ENCODE data around the gene ARHGAP42.

ARHGAP42 gene

GRCh38 chr11:100965346-100965745 lies 278.3 kb downstream of the ARHGAP42 start:
- ATAC-seq, result no peak
- TF ChIP-seq CSDC2 (CRISPR knock-in tag; IDR thresholded peaks at IDR 0.05), result no peak
- no peak for TF ChIP-seq GLIS3 (CRISPR knock-in tag; IDR thresholded peaks at IDR 0.05)
- no peak for TF ChIP-seq TCF4 (CRISPR knock-in tag; IDR thresholded peaks at IDR 0.05; ENCODE audit: borderline replicate concordance)
- no peak for TF ChIP-seq ARNTL (CRISPR knock-in tag; IDR thresholded peaks at IDR 0.05; ENCODE audit: borderline replicate concordance, low read depth)

DNA sequence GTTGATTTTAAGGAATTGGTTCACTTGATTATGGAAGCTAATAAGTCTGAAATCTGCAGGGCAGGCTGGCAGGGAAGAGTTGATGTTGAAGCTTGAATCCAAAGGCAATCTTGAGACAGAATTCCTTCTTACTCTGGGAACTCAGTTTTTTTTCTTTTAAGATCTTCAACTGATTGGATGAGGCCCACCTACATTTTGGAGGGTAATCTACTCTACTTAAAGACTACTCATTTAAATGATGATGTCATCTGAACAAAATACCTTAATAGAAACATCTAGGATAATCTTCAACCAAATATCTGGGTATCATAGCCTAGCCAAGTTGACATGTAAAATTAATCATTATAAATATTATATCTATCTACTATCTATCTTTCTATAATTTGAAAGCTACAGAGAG lies 279.3 kb downstream of the ARHGAP42 start:
- TF ChIP-seq TOX (CRISPR knock-in tag; IDR thresholded peaks at IDR 0.05; ENCODE audit: borderline replicate concordance) (no peak), ZFP3 (CRISPR knock-in tag; IDR thresholded peaks at IDR 0.05) (no peak), ZC3H10 (CRISPR knock-in tag; IDR thresholded peaks at IDR 0.05) (no peak), ISL1 (CRISPR knock-in tag; IDR thresholded peaks at IDR 0.05) (no peak), ZFP30 (CRISPR knock-in tag; IDR thresholded peaks at IDR 0.05) (no peak), ZNF8 (CRISPR knock-in tag; IDR thresholded peaks at IDR 0.05) (no peak), SNAI2 (CRISPR knock-in tag; IDR thresholded peaks at IDR 0.05) (no peak)
- TF ChIP-seq, protein P1, sequence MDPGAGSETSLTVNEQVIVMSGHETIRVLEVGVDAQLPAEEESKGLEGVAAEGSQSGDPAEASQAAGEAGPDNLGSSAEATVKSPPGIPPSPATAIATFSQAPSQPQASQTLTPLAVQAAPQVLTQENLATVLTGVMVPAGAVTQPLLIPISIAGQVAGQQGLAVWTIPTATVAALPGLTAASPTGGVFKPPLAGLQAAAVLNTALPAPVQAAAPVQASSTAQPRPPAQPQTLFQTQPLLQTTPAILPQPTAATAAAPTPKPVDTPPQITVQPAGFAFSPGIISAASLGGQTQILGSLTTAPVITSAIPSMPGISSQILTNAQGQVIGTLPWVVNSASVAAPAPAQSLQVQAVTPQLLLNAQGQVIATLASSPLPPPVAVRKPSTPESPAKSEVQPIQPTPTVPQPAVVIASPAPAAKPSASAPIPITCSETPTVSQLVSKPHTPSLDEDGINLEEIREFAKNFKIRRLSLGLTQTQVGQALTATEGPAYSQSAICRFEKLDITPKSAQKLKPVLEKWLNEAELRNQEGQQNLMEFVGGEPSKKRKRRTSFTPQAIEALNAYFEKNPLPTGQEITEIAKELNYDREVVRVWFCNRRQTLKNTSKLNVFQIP (CRISPR knock-in tag; IDR thresholded peaks at IDR 0.05; ENCODE audit: borderline replicate concordance, low read depth), result no peak
- TF ChIP-seq, protein P2, sequence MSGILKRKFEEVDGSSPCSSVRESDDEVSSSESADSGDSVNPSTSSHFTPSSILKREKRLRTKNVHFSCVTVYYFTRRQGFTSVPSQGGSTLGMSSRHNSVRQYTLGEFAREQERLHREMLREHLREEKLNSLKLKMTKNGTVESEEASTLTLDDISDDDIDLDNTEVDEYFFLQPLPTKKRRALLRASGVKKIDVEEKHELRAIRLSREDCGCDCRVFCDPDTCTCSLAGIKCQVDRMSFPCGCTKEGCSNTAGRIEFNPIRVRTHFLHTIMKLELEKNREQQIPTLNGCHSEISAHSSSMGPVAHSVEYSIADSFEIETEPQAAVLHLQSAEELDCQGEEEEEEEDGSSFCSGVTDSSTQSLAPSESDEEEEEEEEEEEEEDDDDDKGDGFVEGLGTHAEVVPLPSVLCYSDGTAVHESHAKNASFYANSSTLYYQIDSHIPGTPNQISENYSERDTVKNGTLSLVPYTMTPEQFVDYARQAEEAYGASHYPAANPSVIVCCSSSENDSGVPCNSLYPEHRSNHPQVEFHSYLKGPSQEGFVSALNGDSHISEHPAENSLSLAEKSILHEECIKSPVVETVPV (CRISPR knock-in tag; IDR thresholded peaks at IDR 0.05), result no peak
- ATAC-seq, result no peak

- no peak for TF ChIP-seq ZFP3 (CRISPR knock-in tag; IDR thresholded peaks at IDR 0.05)
- TF ChIP-seq ZNF8 (CRISPR knock-in tag; IDR thresholded peaks at IDR 0.05), result no peak
- TF ChIP-seq ARNTL (CRISPR knock-in tag; IDR thresholded peaks at IDR 0.05; ENCODE audit: borderline replicate concordance, low read depth), result no peak
- TF ChIP-seq, protein P3, sequence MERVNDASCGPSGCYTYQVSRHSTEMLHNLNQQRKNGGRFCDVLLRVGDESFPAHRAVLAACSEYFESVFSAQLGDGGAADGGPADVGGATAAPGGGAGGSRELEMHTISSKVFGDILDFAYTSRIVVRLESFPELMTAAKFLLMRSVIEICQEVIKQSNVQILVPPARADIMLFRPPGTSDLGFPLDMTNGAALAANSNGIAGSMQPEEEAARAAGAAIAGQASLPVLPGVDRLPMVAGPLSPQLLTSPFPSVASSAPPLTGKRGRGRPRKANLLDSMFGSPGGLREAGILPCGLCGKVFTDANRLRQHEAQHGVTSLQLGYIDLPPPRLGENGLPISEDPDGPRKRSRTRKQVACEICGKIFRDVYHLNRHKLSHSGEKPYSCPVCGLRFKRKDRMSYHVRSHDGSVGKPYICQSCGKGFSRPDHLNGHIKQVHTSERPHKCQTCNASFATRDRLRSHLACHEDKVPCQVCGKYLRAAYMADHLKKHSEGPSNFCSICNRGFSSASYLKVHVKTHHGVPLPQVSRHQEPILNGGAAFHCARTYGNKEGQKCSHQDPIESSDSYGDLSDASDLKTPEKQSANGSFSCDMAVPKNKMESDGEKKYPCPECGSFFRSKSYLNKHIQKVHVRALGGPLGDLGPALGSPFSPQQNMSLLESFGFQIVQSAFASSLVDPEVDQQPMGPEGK (CRISPR knock-in tag; IDR thresholded peaks at IDR 0.05; ENCODE audit: borderline replicate concordance), result no peak
- no peak for TF ChIP-seq CSDC2 (CRISPR knock-in tag; IDR thresholded peaks at IDR 0.05)
- no peak for TF ChIP-seq ISL1 (CRISPR knock-in tag; IDR thresholded peaks at IDR 0.05)
- TF ChIP-seq, protein P1 (CRISPR knock-in tag; IDR thresholded peaks at IDR 0.05; ENCODE audit: borderline replicate concordance, low read depth), result no peak
- TF ChIP-seq, protein P2 (CRISPR knock-in tag; IDR thresholded peaks at IDR 0.05), result no peak
- no peak for ATAC-seq
Observed at GRCh38 chr11:100969008-100969407, 281.9 kb downstream of the ARHGAP42 start.

DNA sequence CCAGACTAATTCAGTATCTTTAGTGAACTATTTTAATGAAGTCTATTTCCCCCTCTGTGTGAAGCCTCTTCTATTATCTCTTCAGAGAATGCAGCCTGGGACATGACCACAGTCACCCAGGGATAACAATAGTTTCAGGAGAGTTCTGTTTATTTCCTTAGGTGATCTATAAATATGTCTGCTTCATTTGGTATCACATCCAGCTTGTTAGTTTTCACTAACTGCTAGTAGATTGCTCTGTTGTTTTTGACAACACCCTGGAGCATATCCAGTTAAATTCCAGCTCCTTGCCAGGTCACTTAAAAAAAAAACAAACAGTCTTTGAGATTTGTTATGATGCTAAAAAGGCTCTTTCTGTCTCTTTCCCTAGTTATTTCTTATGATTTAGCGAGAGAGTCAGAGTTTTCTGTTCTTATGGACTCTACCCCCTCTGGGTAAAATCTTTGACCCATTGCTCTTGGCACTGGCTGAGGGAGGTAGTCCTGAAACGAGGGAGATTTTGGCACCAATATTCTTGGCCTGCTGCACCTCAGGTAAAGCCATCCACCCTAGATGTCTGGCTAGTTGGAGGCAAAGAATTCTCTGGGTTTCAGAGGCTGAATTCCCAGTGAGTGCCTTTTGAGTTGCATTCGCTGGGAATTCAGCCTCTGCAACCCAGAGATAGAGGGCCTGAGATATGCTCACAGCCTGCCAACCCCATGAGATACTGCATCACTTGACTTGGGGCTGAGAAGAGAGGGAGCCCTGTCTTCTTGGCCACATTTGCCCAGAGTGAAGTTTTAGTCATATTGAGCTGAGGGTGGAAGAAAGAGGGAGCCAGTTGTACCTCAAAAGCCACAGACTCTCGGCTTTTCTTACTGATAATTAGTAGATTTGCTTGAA lies 283.4 kb downstream of the ARHGAP42 start:
- no peak for ATAC-seq
- no peak for TF ChIP-seq ZNF70 (CRISPR knock-in tag; IDR thresholded peaks at IDR 0.05)
- no peak for TF ChIP-seq SNAI2 (CRISPR knock-in tag; IDR thresholded peaks at IDR 0.05)
- no peak for TF ChIP-seq ISL1 (CRISPR knock-in tag; IDR thresholded peaks at IDR 0.05)
- no peak for TF ChIP-seq ZNF8 (CRISPR knock-in tag; IDR thresholded peaks at IDR 0.05)
- no peak for TF ChIP-seq CSDC2 (CRISPR knock-in tag; IDR thresholded peaks at IDR 0.05)
- TF ChIP-seq, protein P4, sequence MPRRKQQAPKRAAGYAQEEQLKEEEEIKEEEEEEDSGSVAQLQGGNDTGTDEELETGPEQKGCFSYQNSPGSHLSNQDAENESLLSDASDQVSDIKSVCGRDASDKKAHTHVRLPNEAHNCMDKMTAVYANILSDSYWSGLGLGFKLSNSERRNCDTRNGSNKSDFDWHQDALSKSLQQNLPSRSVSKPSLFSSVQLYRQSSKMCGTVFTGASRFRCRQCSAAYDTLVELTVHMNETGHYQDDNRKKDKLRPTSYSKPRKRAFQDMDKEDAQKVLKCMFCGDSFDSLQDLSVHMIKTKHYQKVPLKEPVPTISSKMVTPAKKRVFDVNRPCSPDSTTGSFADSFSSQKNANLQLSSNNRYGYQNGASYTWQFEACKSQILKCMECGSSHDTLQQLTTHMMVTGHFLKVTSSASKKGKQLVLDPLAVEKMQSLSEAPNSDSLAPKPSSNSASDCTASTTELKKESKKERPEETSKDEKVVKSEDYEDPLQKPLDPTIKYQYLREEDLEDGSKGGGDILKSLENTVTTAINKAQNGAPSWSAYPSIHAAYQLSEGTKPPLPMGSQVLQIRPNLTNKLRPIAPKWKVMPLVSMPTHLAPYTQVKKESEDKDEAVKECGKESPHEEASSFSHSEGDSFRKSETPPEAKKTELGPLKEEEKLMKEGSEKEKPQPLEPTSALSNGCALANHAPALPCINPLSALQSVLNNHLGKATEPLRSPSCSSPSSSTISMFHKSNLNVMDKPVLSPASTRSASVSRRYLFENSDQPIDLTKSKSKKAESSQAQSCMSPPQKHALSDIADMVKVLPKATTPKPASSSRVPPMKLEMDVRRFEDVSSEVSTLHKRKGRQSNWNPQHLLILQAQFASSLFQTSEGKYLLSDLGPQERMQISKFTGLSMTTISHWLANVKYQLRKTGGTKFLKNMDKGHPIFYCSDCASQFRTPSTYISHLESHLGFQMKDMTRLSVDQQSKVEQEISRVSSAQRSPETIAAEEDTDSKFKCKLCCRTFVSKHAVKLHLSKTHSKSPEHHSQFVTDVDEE (CRISPR knock-in tag; IDR thresholded peaks at IDR 0.05), result no peak
